HepG2 (cell line): ENCODE results near the gene SPATA21. TPM values are rescaled to one million over a fixed set of nuclear protein-coding genes. Genes with fewer than 3 reads are reported as not detected.

Experiments
- CERS6 ChIP-seq: sonication (generic); formaldehyde crosslinking; IDR thresholded peaks from 2 replicates; pipeline ENCODE4 v1.5.0; 2020; ENCODE audit warnings: missing genetic modification reagents
- FOSL2 ChIP-seq: sonication (generic); formaldehyde crosslinking; IDR thresholded peaks from 2 replicates; pipeline ENCODE4 v1.4.0; 2020; ENCODE audit warnings: missing genetic modification reagents
- GMEB1 ChIP-seq: sonication (generic); formaldehyde crosslinking; IDR thresholded peaks from 2 replicates; pipeline ENCODE4 v1.5.1; 2020; ENCODE audit warnings: missing genetic modification reagents, mild to moderate bottlenecking, borderline replicate concordance
- HNRNPH1 ChIP-seq: fragments of 200-400 bp; formaldehyde crosslinking; optimal IDR thresholded peaks from 2 replicates; pipeline ENCODE3; 2017; ENCODE audit warnings: mild to moderate bottlenecking, low read depth, low read length
- LCORL ChIP-seq, 2 experiments: fragments of 450-650 bp in 1 of 2; sonication (generic) in 1 of 2; formaldehyde crosslinking in 1 of 2; IDR thresholded peaks; 2 replicates each; pipeline versions ENCODE4 v1.5.0 to v1.6.1; 2017 to 2020; ENCODE audit warnings: antibody characterized with exemption in 1 of 2, missing genetic modification reagents in 1 of 2
- PHF20 ChIP-seq: sonication (generic); formaldehyde crosslinking; IDR thresholded peaks from 2 replicates; pipeline ENCODE4 v1.5.0; 2020; ENCODE audit warnings: mild to moderate bottlenecking, missing genetic modification reagents
- RBAK ChIP-seq: sonication (generic); formaldehyde crosslinking; IDR thresholded peaks from 2 replicates; pipeline ENCODE4 v1.5.1; 2020; ENCODE audit warnings: mild to moderate bottlenecking, missing genetic modification reagents
- RBM39 ChIP-seq: fragments of 200-400 bp; formaldehyde crosslinking; IDR thresholded peaks from one replicate; pipeline ENCODE4 v1.6.1; 2018; ENCODE audit warnings: antibody characterized with exemption, mild to moderate bottlenecking, low read depth, low read length; ENCODE audit not compliant: poor library complexity, severe bottlenecking
- SRY ChIP-seq: sonication (generic); formaldehyde crosslinking; IDR thresholded peaks from 2 replicates; pipeline ENCODE4 v1.8.0; 2022; ENCODE audit warnings: mild to moderate bottlenecking, missing genetic modification reagents
- TEAD2 ChIP-seq: sonication (generic); formaldehyde crosslinking; IDR thresholded peaks from 2 replicates; pipeline ENCODE4 v1.9.0; 2021; ENCODE audit warnings: missing genetic modification reagents
- TFE3 ChIP-seq: IDR thresholded peaks from 2 replicates; pipeline ENCODE4 v1.6.1; 2016
- ZMYM3 ChIP-seq: sonication (generic); formaldehyde crosslinking; IDR thresholded peaks from 2 replicates; pipeline ENCODE4 v1.5.1; 2020; ENCODE audit warnings: mild to moderate bottlenecking, missing genetic modification reagents
- ZNF121 ChIP-seq: sonication (generic); formaldehyde crosslinking; IDR thresholded peaks from 2 replicates; pipeline ENCODE4 v1.5.0; 2020; ENCODE audit warnings: mild to moderate bottlenecking, missing genetic modification reagents
- ZNF180 ChIP-seq: sonication (generic); formaldehyde crosslinking; IDR thresholded peaks from 2 replicates; pipeline ENCODE4 v1.4.0; 2020; ENCODE audit warnings: low read depth, missing genetic modification reagents, borderline replicate concordance
- ZNF232 ChIP-seq: sonication (generic); formaldehyde crosslinking; IDR thresholded peaks from 2 replicates; pipeline ENCODE4 v1.4.0; 2020; ENCODE audit warnings: missing genetic modification reagents, borderline replicate concordance
- ZNF597 ChIP-seq: sonication (generic); formaldehyde crosslinking; IDR thresholded peaks from 2 replicates; pipeline ENCODE4 v1.5.0; 2020; ENCODE audit warnings: missing genetic modification reagents
- ZNF652 ChIP-seq: IDR thresholded peaks from 2 replicates; pipeline ENCODE4 v1.6.1; 2016; ENCODE audit warnings: low read depth, borderline replicate concordance
- ZNF674 ChIP-seq: sonication (generic); formaldehyde crosslinking; IDR thresholded peaks from 2 replicates; pipeline ENCODE4 v1.5.0; 2020; ENCODE audit warnings: low read depth, mild to moderate bottlenecking, missing genetic modification reagents
- ZNF691 ChIP-seq: sonication (generic); formaldehyde crosslinking; IDR thresholded peaks from 2 replicates; pipeline ENCODE4 v1.4.0; 2020; ENCODE audit warnings: missing genetic modification reagents, low read depth, mild to moderate bottlenecking, borderline replicate concordance
- ZNF816 ChIP-seq: sonication (generic); formaldehyde crosslinking; IDR thresholded peaks from 2 replicates; pipeline ENCODE4 v1.8.0; 2022; ENCODE audit warnings: missing genetic modification reagents, mild to moderate bottlenecking, borderline replicate concordance
- ZSCAN25 ChIP-seq: sonication (generic); formaldehyde crosslinking; IDR thresholded peaks from 2 replicates; pipeline ENCODE4 v1.8.0; 2022; ENCODE audit warnings: mild to moderate bottlenecking, missing genetic modification reagents
- polyA plus RNA-seq, 8 experiments: library from polyadenylated mRNA; depleted of rRNA in 3 of 8; stranded (reverse) in 7 of 8; unstranded in 1 of 8; fragments of >200 nt; fragmentation: Illumina TruSeq in 4 of 8; extraction: Trizol in 4 of 8; gene quantifications; 2 replicates each; pipeline versions ENCODE4 v1.2.1 to v1.2.3, GENCODE V29; 2011 to 2016; ENCODE audit warnings: low read depth in 4 of 8, missing spikeins in 1 of 8, mixed read lengths in 1 of 8; ENCODE audit not compliant: insufficient read depth in 1 of 8
- total RNA-seq, 5 experiments: library from RNA; depleted of rRNA; stranded (reverse); fragments of >200 nt; fragmentation: Illumina TruSeq; extraction: Trizol; gene quantifications; 2 replicates each; pipeline ENCODE4 v1.2.3, GENCODE V29; 2016; ENCODE audit warnings: low read depth in 1 of 5

The SPATA21 gene
- total and polyA plus RNA-seq, 2 of the 13 experiments (the other 11 are each of a cell fraction or from before 2014, with no cell fraction given) = 0.80 to 1.4 TPM

GRCh38 chr1:16367258-16367967, 69.8 kb downstream of the SPATA21 start (continued):
- TF ChIP-seq LCORL (IDR thresholded peaks at IDR 0.05) (no peak), LCORL (CRISPR knock-in tag; IDR thresholded peaks at IDR 0.05) (no peak), ZNF816 (CRISPR knock-in tag) (peak; percentile 75; the same call in 1 of the 2 replicates), GMEB1 (CRISPR knock-in tag) (no peak; the same call in 1 of the 2 replicates), PHF20 (CRISPR knock-in tag) (peak; percentile 46; the same call in 1 of the 2 replicates), ZNF232 (CRISPR knock-in tag) (peak; percentile 90), RBM39 (peak; percentile 68), HNRNPH1 (peak; percentile 42), ZNF652 (CRISPR knock-in tag) (no peak), TEAD2 (CRISPR knock-in tag) (peak; percentile 56; the same call in 1 of the 2 replicates), ZNF121 (peak; percentile 69; the same call in 1 of the 2 replicates), FOSL2 (0 out of 2 replicates have a peak, but pooled peaks have one; percentile 12), ZNF597 (CRISPR knock-in tag) (0 out of 2 replicates have a peak, but pooled peaks have one; percentile 29), ZMYM3 (CRISPR knock-in tag) (no peak), TFE3 (CRISPR knock-in tag) (0 out of 2 replicates have a peak, but pooled peaks have one; percentile 41), RBAK (CRISPR knock-in tag) (no peak), ZNF691 (CRISPR knock-in tag) (no peak), ZNF674 (CRISPR knock-in tag) (no peak), CERS6 (CRISPR knock-in tag) (no peak), ZNF180 (CRISPR knock-in tag) (no peak), ZSCAN25 (CRISPR knock-in tag) (peak; percentile 63; the same call in 1 of the 2 replicates), SRY (peak; percentile 67; the same call in 1 of the 2 replicates)
